HG02759 (cell line): Measurements from ENCODE around the gene ARID1B.

ENCODE experiments used
- ATAC-seq: cut with Tn5 transposase; IDR thresholded peaks from one replicate; pipeline ENCODE4 v1.9.1; 2021; ENCODE audit warnings: mild to moderate bottlenecking, moderate library complexity; ENCODE audit not compliant: unreplicated experiment

The ARID1B gene

DNA sequence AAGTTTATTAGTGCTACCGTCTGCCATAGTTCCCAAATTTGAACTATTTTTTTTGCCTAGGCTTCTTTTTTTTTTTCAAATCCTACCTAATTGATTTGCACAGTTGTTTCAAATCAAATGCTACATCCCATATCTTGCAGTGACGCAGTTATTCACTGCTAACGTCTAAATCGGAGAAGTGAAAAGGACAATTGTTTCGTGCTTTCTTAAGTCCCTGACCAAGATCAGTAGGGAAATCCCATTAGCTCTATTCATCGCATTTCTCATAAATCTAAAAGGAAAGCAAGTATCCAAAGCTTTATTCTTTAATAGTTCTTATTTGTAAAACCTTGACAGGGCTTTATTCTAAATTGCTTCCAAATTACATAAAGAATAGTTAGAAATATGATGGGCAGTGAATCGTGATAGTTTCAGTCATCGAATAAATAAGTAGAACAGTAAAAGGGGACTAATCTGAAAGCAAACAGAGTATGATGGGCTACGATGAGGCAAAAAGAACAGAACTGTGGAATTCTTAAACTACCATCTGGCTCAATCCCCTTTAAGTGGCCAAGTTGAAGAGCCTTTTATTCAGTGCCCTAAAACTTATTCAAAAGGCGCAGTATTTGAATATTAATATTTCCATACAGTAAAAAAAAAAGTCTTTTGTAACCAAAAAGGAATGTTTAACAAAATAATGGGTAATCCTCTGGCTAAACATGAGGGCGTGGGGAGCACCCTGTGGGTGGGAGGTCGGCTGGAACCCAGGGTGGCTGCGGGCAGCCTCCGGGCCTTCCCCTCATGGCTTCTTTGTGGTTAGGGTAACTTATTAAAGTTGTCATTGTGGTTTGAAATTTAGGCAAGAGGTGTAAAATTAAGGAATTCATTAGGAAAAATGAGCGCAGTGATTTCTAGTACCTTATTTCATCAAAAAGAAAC lies 3.0 kb upstream of the ARID1B start:
- no peak for ATAC-seq

DNA sequence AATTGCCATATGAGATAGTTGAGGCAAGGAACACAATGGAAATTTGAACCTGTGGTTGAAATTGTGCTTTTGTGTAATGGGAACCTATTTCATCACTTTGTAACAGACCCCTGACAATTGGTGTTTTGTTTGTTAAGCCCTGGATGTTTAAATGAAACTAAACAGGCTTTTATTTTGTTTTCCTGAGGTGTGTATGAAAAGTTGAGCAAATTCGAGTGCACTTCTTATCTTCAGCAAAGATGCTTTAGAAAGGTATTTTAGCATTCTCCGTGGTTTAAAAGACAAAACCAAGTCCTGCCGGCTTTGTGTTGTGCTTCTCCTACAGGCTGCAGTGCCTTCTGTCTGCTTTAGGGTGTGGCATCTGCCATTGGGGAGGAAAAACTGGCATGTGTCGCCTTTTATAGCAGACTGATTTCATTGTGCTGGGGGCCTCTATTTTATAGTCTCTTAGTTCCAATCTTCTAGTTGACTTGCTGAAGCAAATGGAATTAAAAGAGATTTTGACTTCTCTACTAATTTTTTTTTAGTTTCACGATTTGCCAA lies 2.2 kb upstream of the ARID1B start:
- no peak for ATAC-seq

DNA sequence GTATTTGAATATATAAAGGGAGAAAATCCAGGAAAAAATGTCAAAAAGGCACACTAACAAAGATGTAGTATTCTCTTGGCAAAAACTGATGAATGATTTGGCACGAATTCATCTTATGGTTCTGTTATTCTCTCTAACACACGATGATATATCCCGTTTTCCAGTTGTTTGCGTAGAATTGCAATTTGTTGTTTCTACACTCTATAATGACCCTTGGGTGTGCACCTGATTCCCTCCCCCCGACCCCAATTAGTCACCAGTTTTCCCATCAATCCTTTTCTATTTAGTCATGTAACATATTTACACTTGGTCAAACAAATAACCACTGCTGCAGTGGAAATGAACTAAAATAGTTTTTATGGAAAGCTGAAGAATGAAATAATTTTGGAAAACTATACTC lies 1.5 kb upstream of the ARID1B start:
- ATAC-seq, result no peak

DNA sequence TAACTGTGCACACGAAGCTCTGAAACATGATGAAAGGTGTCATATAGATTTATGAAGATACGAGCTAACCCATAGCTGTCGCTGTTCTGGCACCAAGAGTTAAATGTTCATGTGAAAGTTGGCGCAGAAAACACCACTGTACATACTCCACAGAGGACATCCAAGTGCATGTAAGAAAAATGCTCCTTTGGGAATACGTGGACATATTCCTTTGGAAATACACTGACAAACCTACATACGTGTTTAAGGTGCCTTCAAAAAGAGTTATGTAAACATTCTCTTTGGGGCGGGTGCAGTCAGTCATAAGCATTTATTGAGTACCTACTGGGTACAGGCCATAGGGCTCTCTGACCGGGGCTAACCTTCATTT lies 723 bp upstream of the ARID1B start:
- ATAC-seq, result no peak

DNA sequence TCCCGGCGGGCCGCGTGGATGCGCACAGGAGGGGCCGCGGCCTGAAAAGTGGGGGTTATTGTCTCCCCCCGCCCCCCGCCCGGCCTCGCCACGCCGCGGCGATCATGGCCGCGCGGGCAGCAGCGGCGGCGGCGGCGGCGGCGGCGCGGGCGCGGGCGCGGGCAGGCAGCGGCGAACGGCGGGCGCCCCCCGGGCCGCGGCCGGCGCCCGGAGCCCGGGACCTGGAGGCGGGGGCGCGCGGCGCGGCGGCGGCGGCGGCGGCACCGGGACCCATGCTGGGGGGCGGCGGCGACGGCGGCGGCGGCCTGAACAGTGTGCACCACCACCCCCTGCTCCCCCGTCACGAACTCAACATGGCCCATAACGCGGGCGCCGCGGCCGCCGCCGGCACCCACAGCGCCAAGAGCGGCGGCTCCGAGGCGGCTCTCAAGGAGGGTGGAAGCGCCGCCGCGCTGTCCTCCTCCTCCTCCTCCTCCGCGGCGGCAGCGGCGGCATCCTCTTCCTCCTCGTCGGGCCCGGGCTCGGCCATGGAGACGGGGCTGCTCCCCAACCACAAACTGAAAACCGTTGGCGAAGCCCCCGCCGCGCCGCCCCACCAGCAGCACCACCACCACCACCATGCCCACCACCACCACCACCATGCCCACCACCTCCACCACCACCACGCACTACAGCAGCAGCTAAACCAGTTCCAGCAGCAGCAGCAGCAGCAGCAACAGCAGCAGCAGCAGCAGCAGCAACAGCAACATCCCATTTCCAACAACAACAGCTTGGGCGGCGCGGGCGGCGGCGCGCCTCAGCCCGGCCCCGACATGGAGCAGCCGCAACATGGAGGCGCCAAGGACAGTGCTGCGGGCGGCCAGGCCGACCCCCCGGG lies 637 bp downstream of the ARID1B start:
- peak; percentile 15 for ATAC-seq

DNA sequence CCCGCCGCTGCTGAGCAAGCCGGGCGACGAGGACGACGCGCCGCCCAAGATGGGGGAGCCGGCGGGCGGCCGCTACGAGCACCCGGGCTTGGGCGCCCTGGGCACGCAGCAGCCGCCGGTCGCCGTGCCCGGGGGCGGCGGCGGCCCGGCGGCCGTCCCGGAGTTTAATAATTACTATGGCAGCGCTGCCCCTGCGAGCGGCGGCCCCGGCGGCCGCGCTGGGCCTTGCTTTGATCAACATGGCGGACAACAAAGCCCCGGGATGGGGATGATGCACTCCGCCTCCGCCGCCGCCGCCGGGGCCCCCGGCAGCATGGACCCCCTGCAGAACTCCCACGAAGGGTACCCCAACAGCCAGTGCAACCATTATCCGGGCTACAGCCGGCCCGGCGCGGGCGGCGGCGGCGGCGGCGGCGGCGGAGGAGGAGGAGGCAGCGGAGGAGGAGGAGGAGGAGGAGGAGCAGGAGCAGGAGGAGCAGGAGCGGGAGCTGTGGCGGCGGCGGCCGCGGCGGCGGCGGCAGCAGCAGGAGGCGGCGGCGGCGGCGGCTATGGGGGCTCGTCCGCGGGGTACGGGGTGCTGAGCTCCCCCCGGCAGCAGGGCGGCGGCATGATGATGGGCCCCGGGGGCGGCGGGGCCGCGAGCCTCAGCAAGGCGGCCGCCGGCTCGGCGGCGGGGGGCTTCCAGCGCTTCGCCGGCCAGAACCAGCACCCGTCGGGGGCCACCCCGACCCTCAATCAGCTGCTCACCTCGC lies 1.5 kb downstream of the ARID1B start:
- peak; percentile 5 for ATAC-seq

DNA sequence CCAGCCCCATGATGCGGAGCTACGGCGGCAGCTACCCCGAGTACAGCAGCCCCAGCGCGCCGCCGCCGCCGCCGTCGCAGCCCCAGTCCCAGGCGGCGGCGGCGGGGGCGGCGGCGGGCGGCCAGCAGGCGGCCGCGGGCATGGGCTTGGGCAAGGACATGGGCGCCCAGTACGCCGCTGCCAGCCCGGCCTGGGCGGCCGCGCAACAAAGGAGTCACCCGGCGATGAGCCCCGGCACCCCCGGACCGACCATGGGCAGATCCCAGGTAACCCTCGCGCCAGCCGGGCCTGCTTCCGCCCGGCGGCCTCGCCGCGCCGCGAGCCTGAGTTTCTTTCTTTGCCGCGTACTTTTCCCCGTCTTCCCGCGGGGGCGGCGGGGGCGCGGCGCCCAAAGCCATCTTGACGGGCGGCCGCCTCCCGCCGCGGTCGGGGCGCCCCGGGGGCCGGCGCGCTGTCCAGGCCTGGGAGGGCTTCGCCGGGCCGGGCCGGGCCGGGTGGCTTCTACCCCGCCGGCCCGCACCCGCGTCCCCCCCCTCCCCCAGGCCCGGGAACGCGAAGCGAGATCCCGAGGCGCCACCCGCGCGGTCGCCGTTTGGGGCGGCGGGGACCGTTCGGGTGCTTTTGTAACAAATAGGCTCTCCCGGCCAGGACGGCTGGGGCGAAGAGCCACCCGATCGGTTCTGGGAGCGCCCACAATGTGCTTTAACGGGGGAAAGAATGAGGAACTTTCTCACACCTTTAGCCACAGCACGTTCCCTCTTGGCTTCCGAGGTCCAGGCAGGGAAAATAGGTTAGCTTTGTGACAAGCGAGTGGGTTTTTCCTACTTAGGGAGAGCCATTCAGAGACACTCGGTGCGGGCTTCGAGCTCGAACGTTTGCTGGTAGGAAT lies 2.3 kb downstream of the ARID1B start:
- ATAC-seq, result peak; percentile 16

DNA sequence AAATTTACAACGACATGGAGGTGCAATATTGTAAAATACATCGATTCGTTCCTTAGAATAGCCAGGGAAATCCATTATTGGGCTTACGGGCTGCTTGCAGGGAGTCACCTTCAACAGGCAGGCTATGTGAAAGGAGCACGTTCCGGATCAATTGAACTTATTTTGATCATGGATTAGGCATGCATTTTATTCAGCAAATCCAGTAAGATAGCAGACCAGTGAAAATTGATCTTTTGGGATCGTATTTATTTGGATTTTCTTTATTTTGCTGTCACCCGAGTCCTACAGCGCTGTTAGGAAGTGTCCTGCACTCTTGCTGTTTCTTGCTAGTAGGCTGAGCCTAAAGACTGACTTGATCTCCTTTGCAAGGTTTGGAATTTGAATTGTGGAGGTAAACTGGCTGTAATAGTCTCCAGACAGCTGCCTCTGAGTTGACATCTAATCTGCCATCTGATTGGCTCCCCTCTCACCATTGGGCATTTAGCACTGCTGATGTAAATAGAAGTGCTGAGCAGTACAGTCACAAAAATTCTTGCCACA lies 3.0 kb downstream of the ARID1B start:
- peak; percentile 40 for ATAC-seq

DNA sequence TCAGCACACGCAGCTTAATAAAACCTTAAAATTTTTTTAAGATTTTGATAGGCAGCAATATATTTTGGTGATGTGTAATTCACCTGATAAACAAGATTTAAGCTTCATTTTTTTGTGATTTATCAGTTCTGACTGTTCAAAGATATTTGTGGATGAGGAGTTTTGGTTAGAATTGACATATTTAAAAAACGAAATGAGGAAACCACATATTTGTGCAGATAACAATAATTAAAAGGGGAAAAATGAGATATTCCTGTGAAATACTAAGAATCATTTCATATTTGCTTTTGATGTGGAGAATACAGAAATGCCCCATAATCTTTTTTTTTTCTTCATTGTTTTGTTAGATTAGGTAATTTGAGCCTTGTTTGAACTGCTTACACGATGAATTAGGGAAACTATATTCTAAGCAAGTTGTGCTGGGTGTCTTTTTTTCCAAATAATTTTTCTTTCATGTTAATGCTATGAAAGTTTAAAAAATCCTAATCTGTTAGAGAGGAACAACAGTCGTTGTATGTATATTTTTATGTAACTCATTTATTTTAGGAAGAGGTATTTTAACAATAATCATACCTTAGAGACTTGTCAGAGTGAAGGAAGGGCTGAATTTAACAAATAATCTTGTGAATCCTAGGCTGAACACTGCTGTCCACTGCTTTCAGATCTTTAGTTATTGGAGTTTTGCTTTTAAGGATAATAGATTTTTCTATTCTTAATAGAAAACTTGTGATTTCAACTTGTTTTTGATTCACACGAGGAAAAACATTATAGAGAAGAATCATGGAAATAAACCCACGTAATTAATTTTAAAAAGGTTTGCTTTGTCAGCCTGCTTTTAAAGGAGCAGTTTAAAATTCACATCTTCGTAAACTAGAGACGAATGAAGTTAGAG lies 4.0 kb downstream of the ARID1B start:
- no peak for ATAC-seq

DNA sequence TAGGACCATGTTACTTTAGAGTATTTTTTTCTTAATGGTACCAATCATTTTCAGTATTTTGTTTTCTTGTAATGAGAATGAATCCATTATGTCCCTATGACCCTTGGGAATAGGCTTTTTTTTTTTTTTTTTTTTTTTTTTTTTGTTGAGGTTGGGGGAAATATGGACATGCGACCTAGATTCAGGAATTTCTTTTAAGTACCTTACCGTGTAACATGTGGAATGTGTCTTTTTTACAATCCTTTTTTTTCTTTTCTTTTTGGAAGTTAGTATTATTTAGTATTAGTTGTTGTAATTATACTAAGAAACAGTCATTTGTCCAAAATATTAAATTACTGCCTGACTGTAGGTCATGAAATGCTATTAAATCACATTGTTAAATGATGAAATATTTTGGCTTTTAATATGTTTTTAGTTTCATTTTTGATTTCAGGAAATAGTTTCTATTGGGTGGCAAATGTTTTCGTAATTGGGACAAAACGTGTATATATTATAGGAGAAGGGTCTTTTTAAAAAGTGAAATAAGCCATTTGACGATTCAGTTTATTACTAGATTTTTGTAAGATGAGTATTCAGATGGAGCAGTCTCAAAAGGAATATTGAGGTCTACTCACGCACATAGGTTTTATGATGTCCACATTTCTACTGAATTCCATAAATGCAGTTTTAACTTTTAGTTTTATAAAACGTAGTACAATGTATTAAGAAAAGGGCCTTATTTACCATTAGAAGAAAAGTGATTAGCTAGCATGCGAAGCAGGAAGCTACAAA lies 4.9 kb downstream of the ARID1B start:
- ATAC-seq, result no peak

DNA sequence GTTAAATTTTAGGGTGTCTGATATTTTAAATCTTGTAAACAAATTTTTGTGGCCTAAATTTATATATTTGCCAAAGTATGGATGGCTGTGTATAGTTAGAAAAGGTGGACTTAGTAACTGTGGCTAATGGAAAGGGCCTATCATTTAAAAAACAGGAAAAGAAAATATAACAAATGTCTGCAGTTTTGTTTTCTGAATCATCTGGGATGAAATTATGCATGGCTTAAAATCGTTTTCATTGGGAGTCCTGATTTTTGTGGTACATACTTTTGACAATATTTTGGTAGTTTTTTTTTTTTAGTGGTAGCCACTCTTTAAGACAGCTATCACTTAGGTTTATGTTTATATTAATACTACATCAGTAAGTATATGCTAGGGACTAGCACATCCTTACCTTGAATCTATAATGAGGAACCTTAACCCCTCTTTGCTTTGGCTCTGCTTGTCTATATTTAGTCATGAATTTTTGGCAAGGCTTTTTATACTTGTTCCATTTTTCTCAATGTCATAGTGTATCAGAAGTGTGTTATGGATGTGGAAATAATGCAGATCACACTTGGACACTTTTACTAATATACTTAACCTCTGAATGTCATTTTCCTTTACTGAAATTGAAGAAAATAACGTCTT lies 5.6 kb downstream of the ARID1B start:
- ATAC-seq, result no peak

DNA sequence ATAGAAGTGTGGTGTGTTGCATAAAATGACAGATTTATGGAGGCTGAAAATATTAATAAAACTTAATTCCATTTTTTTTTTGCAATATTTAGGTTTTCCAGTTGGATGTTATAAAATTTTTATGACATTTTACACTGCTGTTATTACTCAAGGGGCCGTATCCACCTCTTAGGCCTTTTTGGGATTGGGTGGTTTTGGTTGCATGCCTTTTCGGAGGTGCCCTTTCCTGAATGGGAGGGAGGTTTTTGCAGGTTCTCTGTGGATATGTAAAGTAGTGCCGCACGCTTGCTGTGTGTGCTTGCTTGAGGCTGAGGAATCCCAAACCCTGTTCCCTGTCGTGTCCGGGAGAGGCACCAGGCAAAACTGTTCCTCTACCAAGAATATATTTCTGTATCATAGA lies 6.8 kb downstream of the ARID1B start:
- ATAC-seq, result no peak

DNA sequence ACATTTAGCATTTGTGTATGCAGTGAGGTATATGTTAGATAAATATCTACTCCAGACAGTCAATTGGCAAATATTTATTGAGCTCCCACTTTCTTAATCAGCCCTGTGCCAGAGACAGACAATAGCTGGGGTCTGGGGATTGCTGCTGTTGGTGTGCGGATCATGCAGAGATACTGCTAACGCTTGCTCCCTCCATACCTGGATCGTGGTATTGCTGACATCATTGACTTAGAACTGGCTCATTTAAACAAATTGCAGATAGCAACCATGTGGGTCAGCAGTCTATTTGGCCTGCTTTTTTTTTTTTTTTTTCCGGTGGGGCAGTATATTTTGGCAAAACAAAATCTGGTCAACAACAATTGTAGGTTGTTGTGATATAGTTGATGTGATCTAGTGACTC lies 9.5 kb downstream of the ARID1B start:
- ATAC-seq, result no peak

DNA sequence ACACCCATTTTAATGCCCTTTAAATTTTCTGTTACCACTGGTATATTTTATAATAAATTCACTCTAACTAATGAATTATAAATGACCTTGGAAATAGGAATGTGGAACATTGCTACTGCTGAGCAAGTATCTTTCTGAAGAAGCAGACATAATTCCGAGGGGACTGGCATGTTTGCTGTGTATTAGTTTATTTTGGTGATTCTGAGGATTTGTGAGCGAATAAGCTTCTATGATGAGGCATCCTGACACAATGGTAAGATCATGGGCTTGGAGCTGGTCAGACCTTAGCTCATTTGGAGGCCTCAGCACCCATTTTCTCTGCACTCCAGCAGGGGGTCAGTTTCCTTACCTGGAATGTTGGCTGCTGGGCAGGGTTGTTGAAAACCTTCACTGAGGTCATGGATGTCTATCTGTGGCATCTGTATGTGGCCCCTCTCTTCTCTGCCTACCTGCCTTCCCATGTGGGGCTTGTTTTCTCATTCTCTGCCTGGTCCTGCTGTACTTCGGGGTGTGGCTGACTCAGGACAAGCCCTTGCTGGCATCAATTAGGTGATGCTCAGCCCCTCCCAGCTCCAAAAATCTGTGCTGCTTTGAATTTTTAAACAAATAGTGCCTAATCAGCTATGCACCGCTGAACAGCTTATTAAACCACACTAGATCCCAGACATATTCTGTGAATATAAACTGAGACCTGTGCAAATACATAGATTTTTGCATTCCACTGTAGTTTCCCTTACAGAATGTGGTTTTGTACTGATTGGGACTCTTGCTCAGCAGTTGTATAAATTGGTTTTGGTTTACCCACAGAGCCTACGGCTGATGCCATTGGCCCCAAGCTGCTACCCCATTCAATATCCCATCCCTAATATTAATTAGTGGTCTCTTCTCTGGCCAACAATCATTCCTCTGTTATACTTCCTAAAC lies 10.7 kb downstream of the ARID1B start:
- ATAC-seq, result no peak

DNA sequence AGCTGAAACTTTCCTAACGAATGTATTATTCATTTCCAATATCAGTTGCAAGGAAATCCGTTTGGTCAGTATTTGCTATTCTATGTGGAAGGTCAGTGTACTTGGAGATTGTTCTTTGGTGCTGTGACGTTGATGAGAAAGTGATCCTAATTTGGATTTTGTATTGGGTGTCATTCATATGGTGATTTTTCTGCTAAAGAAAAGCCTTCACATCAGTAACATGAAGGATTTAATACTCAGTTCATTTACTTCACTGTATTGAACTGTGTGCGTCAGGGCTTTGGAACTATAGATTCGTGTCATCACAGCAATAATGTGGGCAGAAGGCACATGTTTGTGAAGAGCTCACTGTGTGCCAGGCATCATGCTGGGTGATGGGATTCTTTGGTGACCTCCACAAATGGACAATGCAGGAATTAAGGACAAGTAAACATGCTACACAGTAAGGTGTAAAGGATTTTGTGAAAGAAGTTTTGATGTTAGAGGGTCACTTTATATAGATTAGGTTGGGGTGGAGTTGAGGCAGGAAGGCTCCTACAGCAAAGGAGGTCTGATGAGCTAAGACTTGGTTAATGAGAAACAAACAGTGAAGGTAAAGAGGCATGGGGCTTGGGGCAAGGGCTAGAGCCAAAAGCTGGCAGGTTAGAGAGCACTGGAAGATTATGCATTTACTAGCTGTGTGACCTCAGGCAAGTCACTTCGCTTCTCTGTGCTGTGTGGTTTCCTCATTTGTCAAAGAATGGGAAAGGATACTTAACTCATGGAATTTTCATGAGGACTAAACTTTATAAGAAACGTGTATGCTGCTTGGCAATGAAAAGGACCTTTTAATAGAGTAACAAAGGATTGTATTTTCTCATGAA lies 12.1 kb downstream of the ARID1B start:
- ATAC-seq, result no peak
